ENCODE data around the gene ZBTB21. TPM values are rescaled to one million over a fixed set of nuclear protein-coding genes. Genes with fewer than 3 reads are reported as not detected.
"Not testable (repeated sequence)": the region's sequence is repeated elsewhere in the genome, so short reads cannot be mapped to it uniquely, and the experiment has no call there.

Gene ZBTB21
- total RNA-seq, 1 experiment from 2014 or later, result 5.1 TPM

DNA sequence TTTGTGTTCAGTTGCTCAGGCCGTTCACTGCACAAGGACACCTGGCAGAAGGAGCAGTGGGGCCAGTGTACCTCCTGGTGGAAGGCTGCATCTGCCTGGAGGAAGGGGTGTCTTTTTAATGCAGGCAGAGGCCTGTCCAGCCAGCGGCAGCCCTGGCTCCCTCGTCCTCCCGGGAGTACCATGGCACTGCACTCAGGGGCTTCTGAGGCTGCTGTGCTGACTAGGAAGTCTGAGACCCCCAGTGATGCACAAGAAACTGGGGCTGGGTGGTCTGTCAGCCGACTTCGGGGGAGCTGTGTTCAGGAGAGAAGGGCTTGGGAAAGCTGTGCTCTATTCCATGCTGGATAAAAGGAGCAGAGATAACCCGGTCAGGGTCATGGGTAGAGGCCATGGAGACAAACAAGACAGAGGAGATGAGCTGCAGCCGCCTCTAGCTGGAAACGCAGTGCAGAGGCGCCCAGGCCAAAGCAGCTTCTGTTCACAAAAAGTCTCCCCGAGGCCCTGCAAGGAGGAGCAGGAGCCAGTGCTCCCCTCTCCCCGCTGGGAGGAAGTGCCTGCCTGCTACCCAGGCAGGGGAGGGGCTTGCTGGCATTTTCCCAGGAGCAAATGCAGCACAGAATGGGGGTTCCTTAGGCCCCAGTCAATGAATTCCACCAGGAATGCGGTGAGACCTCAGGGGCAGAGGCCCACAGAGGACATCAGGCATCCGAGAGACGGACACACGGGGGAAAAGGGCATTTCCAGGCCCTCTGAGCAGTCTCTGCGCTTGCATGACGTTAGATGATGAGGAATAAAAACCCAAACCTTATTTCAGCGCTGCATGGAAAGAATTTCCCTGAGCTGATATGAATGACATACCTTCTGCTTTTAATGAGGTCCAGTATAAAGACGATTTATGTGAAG, 39.2 kb downstream of the ZBTB21 start:
- H3K27me3 ChIP-seq, result no peaks in the 10 kb centered on the region
- H3K36me3 ChIP-seq, result no peaks in the 10 kb centered on the region
- H3K4me3 ChIP-seq, result no peak overlapping the region
- 0 out of 2 replicates have a peak, but pooled peaks cover 2% of the 10 kb centered on the region for H3K9me3 ChIP-seq
- DNase-seq, result no peak

DNA sequence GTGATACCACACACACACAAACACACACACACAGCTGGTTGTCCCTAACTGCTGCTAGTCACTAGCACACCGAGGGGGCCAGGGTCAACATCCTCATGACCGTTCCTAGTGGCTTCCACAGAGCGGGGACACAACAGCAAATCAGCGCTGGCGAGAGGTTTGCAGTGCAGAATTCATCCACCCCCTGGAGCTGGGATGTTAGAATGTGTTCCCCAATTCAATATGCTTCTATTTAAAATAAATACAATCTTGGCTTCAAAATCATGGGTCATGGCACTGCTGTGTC, 40.1 kb downstream of the ZBTB21 start:
- no peak for DNase-seq

DNA sequence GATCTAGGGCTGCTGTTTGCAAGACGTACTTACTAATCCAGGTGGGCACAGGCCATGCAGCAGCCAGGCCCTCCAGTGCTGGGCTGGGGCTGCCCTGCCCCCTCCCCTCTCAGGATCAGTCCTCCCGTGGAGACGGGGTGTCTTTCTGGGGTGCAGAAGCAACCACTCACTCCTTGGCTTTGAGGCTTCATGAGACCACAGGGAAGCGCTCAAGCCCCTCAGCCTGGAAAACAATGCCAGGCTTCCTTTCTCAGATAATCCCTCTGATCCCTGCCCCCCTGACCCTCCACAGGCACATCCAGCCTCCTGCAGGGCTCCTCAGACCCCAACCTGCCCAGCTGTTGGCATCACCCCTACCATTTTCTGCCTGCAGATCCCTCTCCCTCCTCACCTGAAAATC, 42.5 kb downstream of the ZBTB21 start:
- Histone ChIP-seq H3K27me3 (no peaks in the 10 kb centered on the region), H3K4me3 (no peak overlapping the region), H3K9me3 (0 out of 2 replicates have a peak, but pooled peaks cover 2% of the 10 kb centered on the region), H3K36me3 (no peaks in the 10 kb centered on the region)
- DNase-seq, result no peak

More for the DNA sequence above, 40.1 kb downstream of the ZBTB21 start:
- Histone ChIP-seq H3K4me3 (no peak overlapping the region), H3K36me3 (no peaks in the 10 kb centered on the region), H3K27me3 (no peaks in the 10 kb centered on the region), H3K9me3 (0 out of 2 replicates have a peak, but pooled peaks cover 2% of the 10 kb centered on the region)

DNA sequence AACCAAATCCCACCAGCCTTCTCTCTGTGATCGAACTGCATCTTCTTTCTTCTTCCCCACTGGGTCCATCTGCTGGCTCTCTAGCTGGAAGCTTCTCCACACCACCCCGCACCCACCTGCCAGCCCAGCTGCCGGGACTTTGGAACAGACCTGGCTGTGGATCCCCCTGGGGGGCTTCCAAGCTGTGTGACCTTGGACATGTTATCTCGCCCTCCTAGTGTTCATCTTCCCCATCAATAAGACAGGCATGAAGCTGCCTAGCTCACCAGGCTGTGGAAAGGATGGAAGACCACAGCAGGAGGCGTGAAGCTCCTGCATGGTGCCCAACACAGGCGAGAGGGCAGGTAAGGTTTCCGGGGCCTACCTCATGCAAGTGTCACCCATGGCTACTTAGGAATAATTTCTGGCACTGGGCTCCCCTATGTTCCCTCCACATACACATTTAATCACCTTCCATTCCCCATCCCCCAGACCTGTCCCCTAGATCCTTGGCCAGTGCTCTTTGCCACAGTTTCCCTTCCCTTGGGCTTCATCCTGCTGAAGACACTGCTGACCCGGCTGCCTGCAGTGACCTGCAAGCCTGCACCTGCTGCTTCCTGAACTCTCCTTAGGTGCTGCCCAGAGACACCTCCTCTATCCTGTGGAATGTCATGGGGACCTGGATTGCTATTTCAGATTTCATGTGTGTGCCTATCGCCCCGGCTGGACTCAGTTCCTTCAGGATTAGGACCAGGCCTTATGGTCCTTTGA, 43.1 kb downstream of the ZBTB21 start:
- Histone ChIP-seq H3K9me3 (0 out of 2 replicates have a peak, but pooled peaks cover 2% of the 10 kb centered on the region), H3K36me3 (no peaks in the 10 kb centered on the region), H3K27me3 (no peaks in the 10 kb centered on the region), H3K4me3 (no peak overlapping the region)
- no peak for DNase-seq

DNA sequence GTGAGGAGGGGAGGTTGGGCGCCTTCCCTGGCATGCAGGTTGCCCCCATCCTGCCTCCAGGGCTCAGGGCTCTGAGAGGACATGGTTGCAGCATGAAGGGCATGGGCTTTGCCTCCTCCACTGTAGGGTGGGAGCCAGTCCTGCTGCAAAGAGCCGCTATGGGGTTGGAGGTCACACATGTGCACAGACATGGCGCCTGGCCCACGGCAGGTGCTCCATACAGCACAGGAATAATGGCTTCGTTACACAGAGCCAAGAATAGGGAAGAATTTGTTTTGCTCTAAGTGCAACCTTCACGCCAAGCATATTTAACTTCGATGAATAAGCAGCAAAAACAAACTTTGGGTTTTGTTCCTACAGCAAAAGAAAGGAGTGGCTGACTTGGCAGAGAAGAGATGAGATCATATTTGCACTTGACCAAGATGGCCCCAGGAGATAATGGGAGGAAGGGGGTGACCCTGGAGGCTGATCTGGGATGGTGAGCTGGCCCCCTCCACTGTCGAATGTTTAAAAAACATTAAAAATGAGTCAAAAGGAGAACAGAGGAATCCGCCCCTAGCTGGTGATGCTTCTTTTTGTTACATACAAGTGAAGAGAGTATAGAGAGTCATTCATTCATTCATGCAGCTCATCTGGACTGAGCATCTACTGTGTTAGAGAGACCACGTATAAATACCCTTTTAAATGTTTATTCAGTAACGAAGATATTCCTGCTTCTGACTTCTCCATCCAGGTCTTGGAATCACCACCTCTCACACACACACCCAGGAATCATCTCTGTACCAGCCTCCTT, 43.9 kb downstream of the ZBTB21 start:
- DNase-seq, result peak; percentile 81
- H3K9me3 ChIP-seq, result 0 out of 2 replicates have a peak, but pooled peaks cover 2% of the 10 kb centered on the region
- H3K27me3 ChIP-seq, result no peaks in the 10 kb centered on the region
- H3K36me3 ChIP-seq, result no peaks in the 10 kb centered on the region
- H3K4me3 ChIP-seq, result no peak overlapping the region

DNA sequence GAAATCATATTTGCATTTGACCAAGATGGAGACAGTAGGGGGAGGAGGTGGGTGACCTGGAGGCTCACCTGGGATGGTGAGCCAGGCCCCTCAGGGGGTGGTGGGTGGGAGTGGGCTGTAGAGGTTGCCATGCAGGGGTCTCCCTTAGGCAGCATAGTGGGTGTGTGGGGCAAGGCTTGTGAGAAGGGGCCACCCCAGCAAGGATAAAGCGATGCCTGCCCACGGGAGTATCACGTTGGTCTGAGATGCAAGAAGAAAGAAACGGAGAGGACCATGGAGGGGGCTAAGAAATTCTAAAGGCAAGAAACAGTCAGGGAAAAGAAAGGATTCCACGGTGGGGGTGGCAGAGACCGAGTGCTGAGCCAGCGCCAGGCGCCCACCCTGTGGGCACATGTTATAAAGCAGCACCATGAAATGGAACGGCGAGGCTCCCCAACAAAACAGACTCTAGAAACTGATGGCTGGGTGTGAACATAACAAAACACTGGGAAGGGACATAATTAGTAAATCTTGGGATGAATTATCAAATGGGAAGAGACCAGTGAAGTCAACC, 44.6 kb downstream of the ZBTB21 start:
- no peaks in the 10 kb centered on the region for H3K27me3 ChIP-seq
- H3K4me3 ChIP-seq, result no peak overlapping the region
- 0 out of 2 replicates have a peak, but pooled peaks cover 2% of the 10 kb centered on the region for H3K9me3 ChIP-seq
- no peaks in the 10 kb centered on the region for H3K36me3 ChIP-seq
- no peak for DNase-seq

DNA sequence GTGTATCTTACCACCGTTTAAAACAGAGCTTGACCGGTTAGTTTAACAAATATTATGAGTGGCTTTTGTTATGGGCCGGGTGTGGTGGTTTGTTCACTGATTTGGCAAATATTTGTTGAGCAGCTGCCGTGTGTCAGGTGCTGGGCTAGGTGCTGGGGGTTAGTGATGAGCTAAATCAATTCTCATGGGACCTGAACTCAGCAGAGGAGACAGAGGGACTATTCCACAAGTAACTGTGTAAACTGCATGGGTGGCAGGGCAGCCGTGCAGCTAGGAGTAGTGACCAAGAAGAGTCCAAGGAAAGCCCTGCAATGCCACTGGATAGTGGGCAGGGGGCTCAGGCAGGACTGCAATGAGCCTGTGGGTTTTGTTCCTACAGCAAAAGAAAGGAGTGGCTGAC, 45.1 kb downstream of the ZBTB21 start:
- H3K4me3 ChIP-seq, result no peak overlapping the region
- no peaks in the 10 kb centered on the region for H3K36me3 ChIP-seq
- H3K9me3 ChIP-seq, result no peaks in the 10 kb centered on the region
- no peaks in the 10 kb centered on the region for H3K27me3 ChIP-seq
- DNase-seq, result no peak

DNA sequence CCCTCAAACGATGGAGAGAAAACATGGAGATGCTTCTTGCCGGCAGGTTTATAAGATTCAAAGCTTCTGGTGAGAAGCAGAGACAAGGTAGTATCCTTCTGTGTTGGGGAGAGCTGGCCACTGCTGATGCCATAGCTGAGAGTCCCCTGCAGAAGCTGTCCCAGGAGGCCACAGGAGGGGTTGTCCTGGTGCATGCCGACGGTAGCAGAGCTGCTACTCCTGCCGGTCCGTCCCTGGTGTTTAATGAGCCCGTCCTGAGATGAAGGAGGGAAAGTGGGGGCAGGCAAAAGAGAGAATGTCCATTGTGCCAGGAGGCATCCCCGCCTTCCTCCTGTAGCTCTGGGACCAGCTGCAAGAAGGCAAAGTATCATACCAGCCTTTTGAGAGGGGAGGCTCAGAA, 46.0 kb downstream of the ZBTB21 start:
- H3K4me3 ChIP-seq, result no peak overlapping the region
- no peaks in the 10 kb centered on the region for H3K27me3 ChIP-seq
- no peaks in the 10 kb centered on the region for H3K36me3 ChIP-seq
- DNase-seq, result no peak
- H3K9me3 ChIP-seq, result no peaks in the 10 kb centered on the region

DNA sequence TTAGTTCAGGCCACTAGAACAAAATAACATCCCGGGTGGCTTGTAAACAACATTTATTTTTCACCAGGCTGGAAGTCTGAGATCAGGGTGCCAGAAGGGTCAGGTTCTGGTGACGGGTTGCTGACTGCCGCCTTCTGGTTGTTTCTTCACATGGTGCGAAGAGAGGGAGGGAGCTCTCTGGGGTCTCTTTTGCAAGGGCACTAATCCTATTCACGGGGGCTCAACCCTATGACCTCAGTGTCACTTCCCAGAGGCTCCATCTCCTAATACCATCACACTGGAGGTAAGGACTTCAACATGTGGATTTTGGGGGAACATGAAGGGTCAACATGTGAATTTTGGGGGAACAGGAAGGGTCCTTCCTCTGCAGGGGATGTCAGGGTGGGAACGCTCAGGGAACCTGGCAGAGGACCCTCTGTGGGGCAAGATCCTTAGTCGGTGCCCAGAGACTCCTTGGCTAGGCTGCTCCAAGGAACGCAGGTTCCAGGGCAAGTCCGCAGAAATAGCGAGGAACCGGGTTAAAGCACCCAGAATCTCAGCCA, 47.7 kb downstream of the ZBTB21 start:
- no peaks in the 10 kb centered on the region for H3K27me3 ChIP-seq
- no peak for DNase-seq
- H3K9me3 ChIP-seq, result no peaks in the 10 kb centered on the region
- H3K4me3 ChIP-seq, result no peak overlapping the region
- H3K36me3 ChIP-seq, result no peaks in the 10 kb centered on the region

DNA sequence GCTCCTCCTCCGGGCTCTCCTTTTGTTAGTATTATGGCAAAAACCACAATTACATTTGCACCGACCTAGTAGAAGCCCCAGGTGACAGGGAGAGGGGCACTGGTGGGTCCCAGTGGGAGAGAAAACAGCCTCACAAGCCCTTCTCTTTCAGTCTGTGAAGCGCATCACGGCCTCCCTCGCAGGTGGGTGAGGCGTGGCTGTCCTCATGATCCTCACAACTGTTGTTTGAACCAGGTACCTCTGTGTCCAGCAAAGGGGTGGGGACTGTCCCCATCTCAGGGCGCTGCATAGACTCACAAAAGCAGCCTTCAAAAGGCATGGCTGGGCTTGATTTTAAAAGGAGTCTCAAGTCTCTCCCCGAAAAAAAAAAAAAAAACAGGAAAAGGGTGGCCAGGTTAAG, 48.4 kb downstream of the ZBTB21 start:
- Histone ChIP-seq H3K4me3 (no peak overlapping the region), H3K27me3 (no peaks in the 10 kb centered on the region), H3K36me3 (no peaks in the 10 kb centered on the region), H3K9me3 (no peaks in the 10 kb centered on the region)
- no peak for DNase-seq

DNA sequence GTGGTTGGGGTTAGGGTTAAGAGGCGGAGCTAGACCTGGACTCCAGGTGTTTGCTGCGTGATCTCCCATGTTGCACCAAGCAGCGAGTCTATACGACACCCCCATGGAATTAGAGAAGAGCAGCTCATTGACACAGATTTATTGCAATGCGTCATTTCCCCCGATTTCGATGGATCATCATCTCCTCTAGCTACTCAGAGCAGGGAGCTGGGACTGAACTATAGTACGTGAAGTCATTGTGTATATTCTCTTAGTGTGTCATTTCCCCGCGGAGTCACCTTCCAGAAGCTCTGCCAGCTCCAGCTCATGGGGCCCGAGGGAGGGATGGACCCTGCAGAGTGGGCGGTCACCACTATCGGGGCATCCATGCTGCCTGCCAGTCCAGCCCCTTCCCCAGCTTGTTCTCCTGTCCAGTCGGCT, 48.9 kb downstream of the ZBTB21 start:
- H3K9me3 ChIP-seq, result no peaks in the 10 kb centered on the region
- H3K27me3 ChIP-seq, result no peaks in the 10 kb centered on the region
- peak; percentile 78 for DNase-seq
- no peaks in the 10 kb centered on the region for H3K36me3 ChIP-seq
- no peak overlapping the region for H3K4me3 ChIP-seq

DNA sequence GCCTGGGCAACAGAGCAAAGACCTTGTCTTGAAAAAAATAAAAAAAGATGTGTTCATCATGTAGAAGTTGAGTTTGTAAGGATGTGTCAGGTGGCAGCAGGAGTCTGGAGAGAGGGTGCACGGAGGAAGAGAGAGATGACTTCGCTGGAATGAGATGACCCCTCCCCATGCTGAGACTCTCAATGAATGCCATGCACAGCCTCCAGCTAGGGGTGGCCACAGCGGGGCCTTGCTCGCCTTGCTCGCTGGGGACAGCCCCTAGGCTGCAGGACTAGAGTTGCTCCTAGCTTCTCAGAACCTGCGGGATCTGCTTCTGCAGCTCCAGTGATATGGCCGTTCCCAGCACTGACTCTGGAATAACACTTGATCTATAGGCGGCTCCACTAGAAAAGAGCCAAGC, 49.8 kb downstream of the ZBTB21 start:
- Histone ChIP-seq H3K36me3 (no peaks in the 10 kb centered on the region), H3K9me3 (no peaks in the 10 kb centered on the region)

DNA sequence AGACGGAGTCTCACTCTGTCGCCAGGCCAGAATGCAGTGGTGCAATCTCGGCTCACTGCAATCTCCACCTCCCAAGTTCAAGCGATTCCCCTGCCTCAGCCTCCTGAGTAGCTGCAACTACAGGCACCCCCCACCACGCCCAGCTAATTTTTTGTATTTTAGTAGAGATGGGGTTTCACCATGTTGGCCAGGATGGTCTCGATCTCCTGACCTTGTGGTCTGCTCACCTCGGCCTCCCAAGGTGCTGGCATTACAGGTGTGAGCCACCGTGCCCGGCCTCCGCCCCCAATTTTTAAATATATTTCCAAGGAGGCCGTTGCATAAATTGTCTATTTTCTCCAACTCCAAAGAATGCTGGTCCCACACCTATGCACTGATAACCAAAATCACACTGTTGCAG, 50.5 kb downstream of the ZBTB21 start:
- H3K9me3 ChIP-seq, H3K27me3 ChIP-seq, DNase-seq: not testable (repeated sequence)

More for the DNA sequence above, 49.8 kb downstream of the ZBTB21 start:
- H3K27me3 ChIP-seq, result no peaks in the 10 kb centered on the region
- no peak overlapping the region for H3K4me3 ChIP-seq
- DNase-seq, result no peak

DNA sequence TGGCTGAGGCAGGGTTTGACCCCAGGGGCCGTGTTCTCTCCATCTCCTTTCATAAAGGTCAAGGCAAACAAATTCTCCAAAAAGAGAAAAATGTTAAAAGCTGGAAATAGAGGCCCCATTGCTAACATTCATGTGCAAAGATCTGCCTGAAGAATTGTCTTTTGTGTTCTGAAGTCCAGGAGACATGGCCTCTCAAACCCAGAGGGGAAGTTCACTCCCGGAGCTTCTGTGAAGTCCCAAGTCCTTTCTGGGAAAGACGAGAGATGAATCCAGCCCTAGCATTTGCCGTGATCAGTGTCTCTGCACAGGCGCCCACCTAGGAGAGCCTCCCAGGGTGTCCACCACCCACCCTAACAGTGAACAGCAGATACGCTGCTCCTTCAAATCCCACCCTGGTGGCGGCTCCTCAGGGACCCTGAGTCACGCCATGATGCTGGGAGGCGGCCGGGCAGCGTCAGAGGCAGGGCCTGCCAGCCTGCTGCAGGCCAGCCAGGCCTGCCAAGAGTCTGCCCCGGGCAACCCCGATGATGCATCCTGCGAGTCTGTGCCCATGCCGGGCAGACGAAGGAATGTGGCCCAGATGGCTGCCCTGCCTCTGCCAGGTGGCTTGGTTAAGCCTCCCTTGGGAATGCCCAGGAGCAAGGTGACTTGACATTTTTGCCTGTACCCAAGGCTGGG, 51.1 kb downstream of the ZBTB21 start:
- DNase-seq, result peak; percentile 98
- Histone ChIP-seq H3K27me3 (no peaks in the 10 kb centered on the region), H3K9me3 (no peaks in the 10 kb centered on the region), H3K4me3 (no peak overlapping the region), H3K36me3 (no peaks in the 10 kb centered on the region)

More for the DNA sequence above, 50.5 kb downstream of the ZBTB21 start:
- H3K36me3 ChIP-seq, H3K4me3 ChIP-seq: not testable (repeated sequence)

DNA sequence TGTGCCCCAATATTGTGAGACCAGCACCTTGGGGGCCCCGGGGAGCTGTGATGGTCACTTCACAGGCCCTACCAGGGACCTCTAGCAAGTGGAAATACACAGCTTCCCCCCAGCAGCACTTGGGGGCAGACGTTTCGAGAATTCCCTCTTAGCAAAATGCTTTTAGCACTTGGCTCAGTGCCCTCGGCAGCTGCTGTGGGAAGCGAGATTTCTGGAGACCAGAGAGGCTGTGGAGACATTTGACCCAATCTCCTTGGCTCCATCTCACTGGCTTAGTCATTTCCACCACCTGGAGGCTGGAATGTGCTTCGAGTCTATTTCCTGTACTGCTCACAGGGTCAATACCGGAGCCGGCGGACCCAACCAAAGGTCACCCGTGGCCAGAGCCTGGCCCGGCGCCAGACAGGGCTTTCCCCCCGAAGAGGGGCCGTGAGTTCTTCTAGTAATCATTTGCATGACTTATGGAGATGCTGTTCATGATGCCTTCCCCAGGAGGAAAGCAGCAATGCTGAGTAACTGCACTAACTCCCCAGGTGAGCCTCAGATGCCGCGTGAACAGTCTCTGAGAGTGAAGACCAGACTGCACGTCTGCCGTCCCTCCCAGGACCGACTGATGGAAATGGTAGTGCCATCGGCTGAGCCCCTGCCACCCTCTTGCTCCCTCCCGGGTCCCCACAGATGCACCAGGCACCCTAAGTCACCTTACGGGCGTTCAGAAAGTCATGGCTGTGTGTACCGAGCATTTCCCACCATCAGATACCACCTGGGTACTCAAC, 52.0 kb downstream of the ZBTB21 start:
- Histone ChIP-seq H3K36me3 (no peaks in the 10 kb centered on the region), H3K9me3 (no peaks in the 10 kb centered on the region), H3K4me3 (no peak overlapping the region), H3K27me3 (no peaks in the 10 kb centered on the region)
- DNase-seq, result peak; percentile 92

All from MG63 (cell line).